UCSD-AML1 (cell line): Measurements from ENCODE around the gene GDF2.

Experiments used
- DNase-seq: peaks from one replicate; lab custom pipeline; 2025; ENCODE audit not compliant: unreplicated experiment; lab: John Stamatoyannopoulos, UW

GDF2 gene

GRCh38 chr10:47311193-47311931 is 10.9 kb upstream of the GDF2 start:
- no peak for DNase-seq

- peak; percentile 75 for DNase-seq
Observed at GRCh38 chr10:47311932-47312662, 10.2 kb upstream of the GDF2 start.

- DNase-seq, result no peak
Observed at GRCh38 chr10:47312663-47312995, 9.6 kb upstream of the GDF2 start.

GRCh38 chr10:47314416-47314970 is 7.8 kb upstream of the GDF2 start:
- no peak for DNase-seq

- DNase-seq, result no peak
Observed at GRCh38 chr10:47315421-47315820, 6.8 kb upstream of the GDF2 start.

- no peak for DNase-seq
Observed at GRCh38 chr10:47316131-47316530, 6.1 kb upstream of the GDF2 start.

- no peak for DNase-seq
Observed at GRCh38 chr10:47317251-47317650, 5.0 kb upstream of the GDF2 start.

GRCh38 chr10:47318706-47319105 is 3.5 kb upstream of the GDF2 start:
- no peak for DNase-seq

GRCh38 chr10:47319784-47320183 is 2.5 kb upstream of the GDF2 start:
- no peak for DNase-seq

GRCh38 chr10:47320812-47321211 is 1.4 kb upstream of the GDF2 start:
- DNase-seq, result no peak

- DNase-seq, result no peak
Observed at GRCh38 chr10:47321521-47322195, 596 bp upstream of the GDF2 start.

- DNase-seq, result no peak
Observed at GRCh38 chr10:47323087-47323486, 833 bp downstream of the GDF2 start.

- DNase-seq, result no peak
Observed at GRCh38 chr10:47323636-47324296, 1.5 kb downstream of the GDF2 start.

GRCh38 chr10:47325303-47326291 is 3.3 kb downstream of the GDF2 start:
- no peak for DNase-seq

- no peak for DNase-seq
Observed at GRCh38 chr10:47326306-47326926, 4.2 kb downstream of the GDF2 start.

- no peak for DNase-seq
Observed at GRCh38 chr10:47326927-47327330, 4.7 kb downstream of the GDF2 start.

GRCh38 chr10:47329855-47330254 is 7.6 kb downstream of the GDF2 start:
- DNase-seq, result no peak

- no peak for DNase-seq
Observed at GRCh38 chr10:47330366-47330765, 8.1 kb downstream of the GDF2 start.

GRCh38 chr10:47330804-47331203 is 8.6 kb downstream of the GDF2 start:
- DNase-seq, result no peak

- no peak for DNase-seq
Observed at GRCh38 chr10:47331491-47331890, 9.2 kb downstream of the GDF2 start.
